Fibroblast of skin of back (primary cell): ENCODE measurements around the gene ARFIP1.
"Not testable (repeated sequence)": the region's sequence is repeated elsewhere in the genome, so short reads cannot be mapped to it uniquely, and the experiment has no call there.

Source experiments
- DNase-seq: peaks from one replicate; pipeline ENCODE4 v3.0.0-alpha.2; 2013

The ARFIP1 gene

DNA sequence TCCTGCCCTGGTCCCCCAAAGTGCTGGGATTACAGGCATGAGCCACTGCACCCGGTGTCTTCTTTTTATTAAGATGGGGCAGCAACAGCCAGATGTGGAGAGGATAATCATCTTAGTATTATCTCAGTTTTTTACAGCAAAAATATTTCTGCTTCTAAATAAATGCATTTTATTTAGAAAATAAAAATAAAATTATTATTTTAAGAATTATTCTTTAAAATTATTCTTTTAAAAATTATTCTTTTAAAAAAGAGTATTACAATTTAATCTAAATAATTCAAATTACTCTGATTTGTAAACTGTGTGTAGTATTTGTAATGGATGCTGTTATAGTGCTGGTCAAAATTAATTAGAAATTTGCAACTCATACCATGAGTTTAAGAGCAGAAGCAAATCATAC is 67.6 kb downstream of the ARFIP1 start:
- no peak for DNase-seq

DNA sequence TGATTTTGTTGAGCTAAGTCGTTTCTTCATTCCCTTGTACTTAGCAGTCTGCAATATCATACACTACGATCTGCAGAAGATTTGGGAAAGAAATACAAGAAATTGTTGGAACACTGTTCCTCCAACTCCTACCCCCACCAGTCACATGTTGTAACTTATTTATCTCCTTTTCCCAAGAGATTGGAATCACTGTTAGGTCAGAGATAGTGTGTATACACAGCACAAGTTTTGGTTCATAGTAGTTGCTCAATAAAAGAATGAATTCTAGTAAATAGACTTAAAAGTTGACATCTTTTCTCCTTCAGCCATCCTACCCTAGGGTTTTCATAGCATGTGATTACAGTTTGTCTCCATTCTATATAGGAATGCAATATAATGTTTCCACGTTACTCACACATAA is 68.8 kb downstream of the ARFIP1 start:
- no peak for DNase-seq

DNA sequence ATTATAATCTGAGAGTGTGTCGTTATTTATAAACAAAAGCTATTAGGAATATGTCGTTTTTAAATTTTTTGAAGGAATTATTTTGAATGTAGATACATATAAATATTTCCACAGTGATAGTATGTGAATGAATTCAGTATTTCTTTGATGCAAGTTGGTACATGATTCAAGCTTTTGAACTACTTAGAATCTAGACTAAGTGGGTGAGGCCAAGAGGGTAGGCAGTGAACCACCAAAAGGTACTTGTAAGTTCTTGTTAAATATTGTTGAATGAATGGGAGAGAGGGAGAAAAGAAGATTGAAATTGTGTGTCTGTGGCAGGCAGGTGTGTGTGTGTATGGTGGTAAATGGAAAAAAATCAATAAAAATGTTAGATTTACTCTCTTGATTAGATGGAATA is 69.6 kb downstream of the ARFIP1 start:
- no peak for DNase-seq

DNA sequence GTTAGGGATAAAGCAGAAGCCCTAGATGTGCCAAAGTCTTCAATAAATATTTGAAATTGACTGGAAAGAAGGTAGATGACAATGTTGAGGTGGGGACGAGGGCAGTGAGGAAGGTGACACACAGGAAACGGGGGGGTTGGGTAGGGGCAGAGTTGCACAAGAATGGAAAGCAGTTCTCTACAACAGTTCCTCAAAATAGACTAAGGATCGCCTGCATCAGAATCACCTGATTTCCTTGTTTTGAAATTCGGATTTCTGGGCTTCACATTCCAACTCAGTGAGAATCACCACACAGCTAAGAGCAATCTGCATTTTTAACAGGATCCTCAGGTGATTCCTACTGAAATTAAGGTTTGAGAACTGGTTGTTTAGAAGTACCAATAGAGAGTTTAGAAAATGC is 70.6 kb downstream of the ARFIP1 start:
- no peak for DNase-seq

DNA sequence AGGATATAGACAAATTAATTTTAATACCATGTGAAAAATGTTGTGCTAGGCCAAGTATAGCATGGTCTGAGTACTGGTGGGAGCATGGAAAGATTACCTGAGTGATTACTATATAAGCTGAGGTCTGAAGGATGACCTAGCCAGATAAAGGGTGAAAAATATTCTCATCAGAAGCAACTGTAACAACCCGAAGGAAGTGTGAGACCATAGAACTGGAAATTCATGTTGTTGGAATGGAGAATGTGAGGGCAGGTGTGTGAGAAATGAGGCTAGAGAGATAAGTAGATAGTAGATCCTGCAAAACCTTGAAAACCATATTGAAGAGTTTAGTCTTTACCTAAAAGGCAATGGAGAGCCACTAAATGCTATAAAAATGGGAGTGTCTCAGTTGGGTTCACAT is 71.5 kb downstream of the ARFIP1 start:
- no peak for DNase-seq

DNA sequence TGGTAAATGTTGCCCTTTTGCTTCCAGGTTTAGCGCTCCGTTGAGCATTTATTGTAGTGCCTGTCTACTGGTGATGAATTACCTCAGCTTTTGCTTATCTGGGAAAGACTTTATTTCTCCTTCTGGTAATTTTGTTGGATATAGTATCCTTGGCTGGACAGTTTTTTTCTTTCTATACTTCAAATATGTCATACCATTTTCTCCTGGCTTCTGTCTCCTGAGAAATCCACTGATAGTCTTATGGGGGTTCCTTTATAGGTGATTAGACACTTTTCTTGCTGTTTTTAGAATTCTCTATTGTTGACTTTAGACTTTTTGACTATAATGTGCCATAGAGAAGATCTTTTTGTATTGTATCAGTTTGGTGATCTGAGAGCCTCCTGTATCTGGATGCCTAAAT is 73.5 kb downstream of the ARFIP1 start:
- no peak for DNase-seq

DNA sequence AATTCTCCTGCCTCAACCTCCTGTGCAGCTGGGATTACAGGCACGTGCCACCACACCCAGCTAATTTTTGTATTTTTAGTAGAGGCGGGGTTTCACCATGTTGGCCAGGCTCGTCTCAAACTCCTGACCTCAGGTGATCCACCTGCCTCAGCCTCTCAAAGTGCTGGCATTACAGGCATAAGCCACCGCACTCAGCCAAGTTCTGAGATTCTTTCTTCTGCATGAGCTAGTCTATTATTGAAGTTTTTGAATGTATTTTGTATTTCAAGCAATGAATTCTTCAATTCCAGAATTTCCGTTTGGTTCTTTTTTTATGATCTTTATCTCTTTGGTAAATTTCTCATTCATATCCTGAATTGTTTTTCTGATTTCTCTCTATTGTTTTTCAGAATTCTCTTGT is 74.3 kb downstream of the ARFIP1 start:
- not testable (repeated sequence) for DNase-seq

DNA sequence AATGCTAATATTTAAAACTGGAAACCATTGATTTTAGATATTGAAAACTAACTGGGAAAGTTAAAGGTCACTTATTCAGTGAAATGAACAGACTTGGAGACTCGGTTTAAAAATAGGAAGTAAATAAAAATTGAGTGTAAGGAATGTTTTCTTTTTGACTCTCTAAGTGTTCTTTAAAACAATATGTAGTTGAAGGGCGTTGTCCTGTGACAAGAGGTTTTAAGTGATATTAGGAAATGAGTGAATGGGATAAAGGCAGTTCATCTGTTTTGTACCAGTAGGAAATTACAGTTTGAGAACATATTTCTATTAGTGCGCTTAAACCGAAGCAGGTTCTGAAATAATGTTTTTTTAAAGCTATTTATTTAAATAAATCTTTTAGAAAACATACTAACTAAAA is 77.2 kb downstream of the ARFIP1 start:
- DNase-seq, result no peak

DNA sequence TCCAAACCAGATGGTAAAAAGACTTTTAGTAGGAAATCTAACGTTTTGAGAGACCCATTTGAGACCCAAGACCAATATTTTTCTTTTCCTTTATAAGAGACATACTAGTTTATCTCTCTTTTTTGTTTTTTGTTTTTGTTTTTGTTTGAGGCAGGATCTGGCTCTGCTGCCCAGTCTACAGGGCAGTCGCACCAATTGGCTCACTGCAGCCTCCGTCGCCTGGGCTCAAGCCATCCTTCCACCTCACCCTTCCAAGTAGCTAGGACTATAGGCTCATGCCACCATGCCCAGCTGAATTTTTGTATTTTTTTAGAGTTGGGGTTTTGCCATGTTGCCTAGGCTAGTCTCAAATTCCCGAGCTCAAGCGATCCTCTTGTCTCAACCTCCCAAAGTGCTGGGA is 79.2 kb downstream of the ARFIP1 start:
- no peak for DNase-seq

DNA sequence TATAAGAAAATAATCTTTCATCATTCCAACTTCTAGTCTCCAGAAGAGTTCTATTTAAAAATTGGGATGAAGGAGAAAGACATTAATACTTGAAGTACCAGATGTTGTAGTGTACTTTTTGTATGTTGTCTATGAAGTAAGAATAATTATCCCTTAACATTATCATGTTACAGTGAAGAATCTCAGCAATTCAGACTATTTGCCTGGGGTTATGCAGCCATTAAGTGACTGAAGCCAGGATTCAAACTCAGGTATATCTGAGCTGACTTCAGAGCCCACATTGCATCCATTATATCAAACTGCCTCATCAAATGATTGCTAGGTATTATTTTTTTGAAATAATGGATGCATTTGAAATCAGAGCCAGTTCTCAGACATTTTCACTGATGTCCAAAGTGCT is 80.3 kb downstream of the ARFIP1 start:
- DNase-seq, result no peak

DNA sequence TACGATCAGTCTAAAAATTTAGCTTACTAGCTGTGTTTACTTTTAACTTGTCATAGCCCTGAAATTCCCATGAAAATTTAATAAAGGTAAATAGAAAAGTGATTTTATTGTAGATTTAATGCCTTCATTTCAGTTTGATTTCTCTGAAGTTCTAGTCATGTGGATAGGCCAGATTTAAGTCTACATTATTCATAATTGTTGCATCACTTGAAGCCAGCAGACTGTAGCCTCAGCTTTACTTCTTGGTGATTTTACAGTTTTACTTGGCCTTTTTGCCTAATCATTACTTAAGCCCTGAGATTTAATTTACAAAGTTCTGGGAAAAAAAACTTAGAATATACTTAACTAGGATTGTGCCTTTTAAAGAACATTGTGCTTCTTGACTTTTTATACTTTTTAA is 82.9 kb downstream of the ARFIP1 start:
- no peak for DNase-seq

DNA sequence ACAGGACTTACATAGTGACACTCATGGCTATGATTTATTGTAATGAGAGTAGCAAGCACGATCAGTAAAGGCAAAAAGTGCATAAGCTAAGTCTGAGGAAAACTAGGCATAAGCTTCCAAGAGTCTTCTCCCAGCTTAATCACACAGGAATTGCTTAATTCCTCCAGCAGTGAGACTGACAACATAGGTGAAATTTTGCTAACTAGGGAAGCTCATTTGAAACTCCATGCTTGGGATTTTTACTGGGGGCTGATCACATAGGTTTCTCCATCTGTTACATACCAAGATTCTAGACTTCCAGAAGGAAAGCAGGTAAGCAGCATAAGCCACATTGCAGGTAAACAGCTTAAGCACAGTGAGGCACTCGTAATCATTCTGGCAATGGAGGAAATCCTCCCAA is 84.6 kb downstream of the ARFIP1 start:
- DNase-seq, result no peak

DNA sequence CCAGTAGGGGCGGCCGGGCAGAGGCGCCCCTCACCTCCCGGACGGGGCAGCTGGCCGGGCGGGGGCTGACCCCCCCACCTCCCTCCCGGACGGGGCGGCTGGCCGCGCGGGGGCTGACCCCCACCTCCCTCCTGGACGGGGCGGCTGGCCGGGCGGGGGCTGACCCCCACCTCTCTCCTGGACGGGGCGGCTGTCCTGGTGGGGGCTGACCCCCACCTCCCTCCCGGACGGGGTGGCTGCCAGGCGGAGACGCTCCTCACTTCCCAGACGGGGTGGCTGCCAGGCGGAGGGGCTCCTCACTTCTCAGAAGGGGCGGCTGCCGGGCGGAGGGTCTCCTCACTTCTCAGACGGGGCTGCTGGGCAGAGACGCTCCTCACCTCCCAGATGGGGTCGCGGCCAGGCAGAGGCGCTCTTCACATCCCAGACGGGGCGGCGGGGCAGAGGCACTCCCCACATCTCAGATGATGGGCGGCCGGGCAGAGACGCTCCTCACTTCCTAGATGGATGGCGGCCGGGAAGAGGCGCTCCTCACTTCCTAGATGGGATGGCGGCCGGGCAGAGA is 86.8 kb downstream of the ARFIP1 start:
- DNase-seq, result not testable (repeated sequence)

DNA sequence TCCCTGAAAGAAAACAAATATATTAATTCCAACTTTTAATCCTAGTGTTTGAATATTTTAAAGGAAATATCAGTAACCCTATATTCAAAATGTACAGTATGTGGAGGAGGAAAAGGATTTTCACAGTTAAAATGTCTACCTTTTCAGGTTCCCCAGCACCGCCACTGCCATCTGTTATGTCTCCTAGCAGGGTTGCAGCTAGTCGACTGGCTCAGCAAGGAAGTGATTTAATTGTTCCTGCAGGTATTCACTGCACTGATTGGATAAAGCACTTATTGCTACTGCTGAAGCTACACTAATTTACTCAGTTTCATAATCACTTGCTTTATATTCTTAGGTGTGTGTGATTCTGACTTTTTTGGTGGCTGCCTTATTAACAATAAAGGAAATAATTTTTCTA is 90.9 kb downstream of the ARFIP1 start:
- DNase-seq, result no peak

DNA sequence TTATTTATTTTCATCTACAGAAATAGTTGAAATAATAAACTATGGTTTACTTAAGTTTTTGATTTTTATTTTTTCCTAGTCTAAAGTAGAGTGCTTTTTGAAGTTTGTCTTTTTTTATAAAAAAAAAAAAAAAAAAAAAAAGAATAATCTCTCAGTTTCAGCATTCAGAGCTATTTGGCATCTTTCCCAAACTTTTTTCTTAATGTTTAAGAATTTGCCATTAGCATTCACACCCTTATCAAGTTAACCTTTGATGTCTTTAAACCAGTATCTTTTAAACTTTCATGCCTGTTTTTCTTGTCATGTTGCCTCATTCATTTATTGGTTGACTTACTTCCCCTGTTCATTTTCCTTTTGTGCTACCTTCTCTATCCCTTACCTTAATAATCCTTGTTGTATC is 95.5 kb downstream of the ARFIP1 start:
- DNase-seq, result no peak

DNA sequence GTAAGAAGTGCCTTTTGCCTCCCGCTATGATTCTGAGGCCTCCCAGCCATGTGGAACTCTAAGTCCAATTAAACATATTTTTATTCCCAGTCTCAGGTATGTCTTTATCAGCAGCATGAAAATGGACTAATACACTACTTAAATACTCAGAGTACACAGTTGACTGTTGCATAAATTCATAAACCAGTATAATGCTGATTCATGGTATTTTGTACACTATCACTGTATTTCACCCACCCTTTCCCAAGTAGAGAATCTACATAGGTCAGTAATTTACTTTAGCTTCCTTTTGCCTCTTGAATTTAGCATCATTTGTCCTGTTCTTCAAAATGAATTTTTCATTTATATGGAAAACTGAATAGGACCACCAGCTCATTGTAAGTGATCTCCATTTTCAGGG is 98.1 kb downstream of the ARFIP1 start:
- DNase-seq, result no peak

DNA sequence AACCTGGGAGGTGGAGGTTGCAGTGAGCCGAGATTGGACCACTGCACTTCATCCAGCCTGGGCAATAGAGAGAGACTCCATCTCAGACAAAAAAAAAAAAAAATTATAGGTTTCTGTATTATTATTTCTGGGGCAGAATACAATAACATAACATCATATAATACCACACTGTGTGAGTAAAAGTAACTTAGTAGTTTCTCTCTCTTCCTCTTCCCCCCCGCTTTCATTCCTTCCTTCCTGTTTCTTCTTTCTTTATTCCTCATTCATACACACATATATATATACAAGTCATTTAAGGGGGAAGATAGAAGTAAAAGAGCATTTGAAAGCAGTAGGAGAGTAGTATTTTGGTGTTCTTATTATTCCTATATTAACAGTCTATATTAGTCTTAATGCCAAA is 100.5 kb downstream of the ARFIP1 start:
- DNase-seq, result no peak

DNA sequence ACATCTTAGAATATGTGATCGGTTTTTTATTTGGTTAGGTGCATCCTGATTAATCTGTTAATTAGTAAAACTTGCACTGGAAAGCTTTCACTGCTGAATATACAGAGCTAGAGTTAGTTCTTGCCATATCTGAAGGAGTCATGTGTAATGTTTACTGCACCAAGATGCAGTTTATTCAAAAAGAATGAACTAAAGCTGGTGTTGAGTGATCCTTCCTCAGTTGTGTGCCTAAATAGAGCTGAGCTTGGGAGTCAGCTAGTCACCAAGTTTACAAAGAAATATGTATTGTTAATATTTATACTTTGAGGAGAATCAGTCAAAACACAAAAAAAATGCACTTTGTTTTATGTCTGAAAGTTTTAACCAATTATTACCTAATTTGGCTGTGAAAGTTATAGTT is 102.2 kb downstream of the ARFIP1 start:
- no peak for DNase-seq

DNA sequence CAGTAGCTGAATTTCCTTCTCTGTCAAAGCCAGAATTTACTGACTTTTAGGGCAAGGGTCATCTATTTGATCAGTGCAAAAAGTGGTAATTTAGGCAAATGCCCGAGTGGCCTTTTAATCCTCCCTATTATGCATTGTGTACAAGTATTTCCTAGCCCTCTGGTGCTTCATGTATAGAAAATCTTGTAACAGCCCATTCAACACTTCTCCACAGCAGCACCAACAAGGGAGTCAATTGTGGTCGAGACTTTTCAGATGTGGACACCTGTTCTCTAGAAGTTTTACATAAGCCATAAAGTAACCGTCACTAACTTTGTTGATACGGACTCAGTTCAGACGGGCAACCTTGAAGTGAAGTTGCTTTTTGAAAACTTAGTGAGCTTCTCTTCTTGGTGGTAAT is 105.4 kb downstream of the ARFIP1 start:
- no peak for DNase-seq

DNA sequence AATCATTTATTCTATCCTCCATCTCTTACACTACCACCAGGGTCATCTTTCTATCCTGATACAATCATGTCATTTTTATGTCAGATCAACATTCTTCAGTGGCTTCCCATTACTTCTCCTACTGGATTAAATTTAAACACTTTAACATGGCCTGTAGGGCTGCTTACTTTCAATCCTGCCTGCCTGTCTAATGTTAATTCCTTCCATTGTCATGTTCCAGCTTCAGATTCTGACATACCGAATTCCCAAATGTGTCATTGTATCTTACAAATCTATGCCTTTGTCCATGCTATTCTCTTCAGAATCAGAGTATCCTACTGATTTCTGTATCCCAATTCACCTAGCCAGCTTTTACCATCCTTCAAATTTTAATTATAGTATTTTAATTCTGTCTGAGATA is 106.4 kb downstream of the ARFIP1 start:
- no peak for DNase-seq

DNA sequence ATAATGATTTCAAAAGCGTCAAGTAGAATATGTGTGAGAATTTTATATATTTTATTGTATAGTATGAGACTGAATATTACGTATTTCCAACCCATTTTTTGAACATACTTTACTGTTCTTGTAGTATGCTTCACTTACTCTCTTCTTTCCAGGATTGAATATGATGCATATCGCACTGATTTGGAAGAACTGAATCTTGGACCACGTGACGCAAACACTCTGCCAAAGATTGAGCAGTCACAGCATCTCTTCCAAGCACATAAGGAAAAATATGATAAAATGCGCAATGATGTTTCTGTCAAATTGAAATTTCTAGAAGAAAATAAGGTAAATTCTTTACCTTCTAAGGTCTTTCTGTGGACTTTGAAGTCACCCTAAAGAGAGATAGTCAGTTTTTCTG is 108.2 kb downstream of the ARFIP1 start:
- no peak for DNase-seq

DNA sequence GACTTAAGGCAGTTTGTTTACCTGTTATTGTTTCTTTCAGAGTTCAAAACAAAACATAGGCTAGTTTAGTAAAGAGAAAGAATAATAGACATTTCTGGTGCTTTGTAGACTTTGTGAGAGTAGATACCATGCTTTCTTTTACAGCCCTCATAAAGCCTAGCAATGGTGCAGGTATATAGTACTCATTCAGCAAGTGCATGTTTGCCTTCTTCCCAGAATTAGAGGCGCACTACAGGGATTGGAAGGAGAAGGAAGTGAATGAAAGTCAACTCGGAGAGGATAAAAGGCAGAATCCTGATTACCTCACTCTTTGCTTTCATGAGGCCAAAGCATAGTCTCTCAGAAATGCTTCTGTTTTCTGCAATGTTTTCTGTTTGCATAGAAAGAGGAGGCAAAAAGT is 113.2 kb downstream of the ARFIP1 start:
- no peak for DNase-seq

DNA sequence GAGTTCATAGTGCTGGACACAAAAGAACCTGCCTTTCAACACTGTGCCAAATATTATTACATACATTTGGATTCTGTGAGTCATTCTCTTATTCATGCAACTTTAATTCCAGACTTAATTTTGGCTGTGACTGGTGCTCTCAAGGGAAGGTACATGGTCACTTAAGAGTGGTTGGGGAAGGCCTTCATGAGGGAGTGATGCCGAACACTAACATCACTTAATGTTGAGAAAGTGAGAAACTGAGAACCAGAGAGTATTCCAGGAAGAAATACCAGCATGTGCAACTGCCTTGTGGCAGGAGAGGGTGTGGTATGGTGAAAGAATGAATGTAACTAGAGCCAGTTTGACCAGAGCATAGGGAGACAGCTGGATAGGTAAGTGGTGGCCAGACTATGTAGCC is 114.9 kb downstream of the ARFIP1 start:
- DNase-seq, result peak; percentile 81

DNA sequence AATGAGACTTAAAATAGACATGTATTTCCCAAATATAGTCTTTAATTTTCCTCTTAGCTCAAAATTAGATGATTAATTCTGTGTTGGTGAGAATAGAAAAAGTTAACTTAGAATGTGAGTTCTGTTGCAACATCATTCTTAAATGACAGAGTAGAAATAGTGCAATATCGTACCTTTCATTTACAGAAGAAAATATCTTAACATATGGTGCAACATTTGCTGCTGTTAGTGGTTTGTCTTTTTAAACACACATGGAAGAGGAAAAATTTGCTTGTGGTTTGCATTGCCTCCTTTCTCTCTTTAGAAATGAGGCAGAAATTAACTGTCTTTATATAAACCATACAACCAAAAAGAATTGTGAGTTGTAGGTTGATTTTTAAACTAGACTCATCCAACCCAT is 117.1 kb downstream of the ARFIP1 start:
- DNase-seq, result no peak

DNA sequence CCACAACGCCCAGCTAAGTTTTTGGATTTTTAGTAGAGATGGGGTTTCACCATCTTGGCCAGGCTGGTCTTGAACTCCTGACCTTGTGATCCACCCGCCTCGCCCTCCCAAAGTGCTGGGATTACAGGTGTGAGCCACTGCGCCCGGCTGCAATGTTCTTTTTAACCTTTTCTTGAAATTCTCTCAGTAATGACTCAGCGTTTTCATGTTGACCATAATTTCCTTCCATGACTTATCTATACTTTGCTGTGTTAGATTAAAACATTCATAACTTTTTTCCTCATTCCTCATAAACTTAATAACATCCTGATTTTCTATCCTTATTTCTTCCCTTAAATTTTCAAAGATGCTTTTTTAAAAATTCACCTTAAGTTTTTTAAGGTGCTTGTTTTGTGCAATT is 118.4 kb downstream of the ARFIP1 start:
- DNase-seq, result not testable (repeated sequence)

DNA sequence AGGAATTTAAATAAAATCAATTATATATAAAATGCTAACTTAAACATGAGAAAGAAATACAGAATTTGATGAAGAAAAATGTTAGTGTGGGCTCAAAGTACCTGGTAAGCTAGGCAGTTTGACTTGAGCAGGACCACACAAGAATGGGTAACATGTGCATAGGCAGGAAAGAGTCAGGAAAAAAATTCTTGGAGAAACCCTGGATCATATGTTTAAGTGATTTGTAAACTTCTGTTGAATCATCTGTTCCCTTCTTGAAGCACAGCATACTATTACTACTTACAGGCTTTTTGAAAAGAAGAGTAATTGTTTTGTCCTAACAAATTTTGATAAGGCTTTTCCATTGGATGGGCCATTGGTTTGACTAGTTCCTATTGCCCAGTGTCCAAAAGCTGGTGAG is 118.9 kb downstream of the ARFIP1 start:
- no peak for DNase-seq
